ENCODE results near the gene DENND1B.

DNA sequence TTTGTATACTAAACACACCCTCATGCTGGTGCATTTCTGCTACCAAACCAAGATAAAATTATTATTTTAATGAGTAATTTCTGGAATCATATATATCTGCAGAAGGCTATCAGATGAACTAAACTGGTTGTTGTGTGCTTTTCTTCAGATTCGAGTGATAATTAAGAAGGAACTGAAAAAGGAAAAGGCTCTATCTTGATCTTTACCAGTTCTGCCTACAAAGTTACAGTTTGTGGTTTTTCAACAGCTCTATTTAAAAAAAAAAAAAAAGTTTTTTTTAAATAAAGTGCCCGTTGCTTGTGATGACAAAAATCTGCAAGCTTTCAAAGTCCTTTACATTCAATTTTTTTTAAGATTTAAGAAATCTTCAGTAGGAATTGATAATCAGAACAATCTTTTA is 13.6 kb downstream of the DENND1B start:
- TF ChIP-seq, protein P1, sequence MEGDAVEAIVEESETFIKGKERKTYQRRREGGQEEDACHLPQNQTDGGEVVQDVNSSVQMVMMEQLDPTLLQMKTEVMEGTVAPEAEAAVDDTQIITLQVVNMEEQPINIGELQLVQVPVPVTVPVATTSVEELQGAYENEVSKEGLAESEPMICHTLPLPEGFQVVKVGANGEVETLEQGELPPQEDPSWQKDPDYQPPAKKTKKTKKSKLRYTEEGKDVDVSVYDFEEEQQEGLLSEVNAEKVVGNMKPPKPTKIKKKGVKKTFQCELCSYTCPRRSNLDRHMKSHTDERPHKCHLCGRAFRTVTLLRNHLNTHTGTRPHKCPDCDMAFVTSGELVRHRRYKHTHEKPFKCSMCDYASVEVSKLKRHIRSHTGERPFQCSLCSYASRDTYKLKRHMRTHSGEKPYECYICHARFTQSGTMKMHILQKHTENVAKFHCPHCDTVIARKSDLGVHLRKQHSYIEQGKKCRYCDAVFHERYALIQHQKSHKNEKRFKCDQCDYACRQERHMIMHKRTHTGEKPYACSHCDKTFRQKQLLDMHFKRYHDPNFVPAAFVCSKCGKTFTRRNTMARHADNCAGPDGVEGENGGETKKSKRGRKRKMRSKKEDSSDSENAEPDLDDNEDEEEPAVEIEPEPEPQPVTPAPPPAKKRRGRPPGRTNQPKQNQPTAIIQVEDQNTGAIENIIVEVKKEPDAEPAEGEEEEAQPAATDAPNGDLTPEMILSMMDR (IDR thresholded peaks at IDR 0.05; ENCODE audit: borderline replicate concordance, extremely low read depth, low read length, poor library complexity, severe bottlenecking) = no peak
- TF ChIP-seq EZH2 (IDR thresholded peaks at IDR 0.05; ENCODE audit: borderline replicate concordance, low read depth, low read length, severe bottlenecking) = no peak
